HG02943 (cell line): ENCODE data around the gene STRIP1.

Experiments
- ATAC-seq: cut with Tn5 transposase; IDR thresholded peaks from one replicate; pipeline ENCODE4 v1.9.1; 2021; ENCODE audit warnings: mild to moderate bottlenecking, low read depth, moderate library complexity; ENCODE audit not compliant: unreplicated experiment

The STRIP1 gene

DNA sequence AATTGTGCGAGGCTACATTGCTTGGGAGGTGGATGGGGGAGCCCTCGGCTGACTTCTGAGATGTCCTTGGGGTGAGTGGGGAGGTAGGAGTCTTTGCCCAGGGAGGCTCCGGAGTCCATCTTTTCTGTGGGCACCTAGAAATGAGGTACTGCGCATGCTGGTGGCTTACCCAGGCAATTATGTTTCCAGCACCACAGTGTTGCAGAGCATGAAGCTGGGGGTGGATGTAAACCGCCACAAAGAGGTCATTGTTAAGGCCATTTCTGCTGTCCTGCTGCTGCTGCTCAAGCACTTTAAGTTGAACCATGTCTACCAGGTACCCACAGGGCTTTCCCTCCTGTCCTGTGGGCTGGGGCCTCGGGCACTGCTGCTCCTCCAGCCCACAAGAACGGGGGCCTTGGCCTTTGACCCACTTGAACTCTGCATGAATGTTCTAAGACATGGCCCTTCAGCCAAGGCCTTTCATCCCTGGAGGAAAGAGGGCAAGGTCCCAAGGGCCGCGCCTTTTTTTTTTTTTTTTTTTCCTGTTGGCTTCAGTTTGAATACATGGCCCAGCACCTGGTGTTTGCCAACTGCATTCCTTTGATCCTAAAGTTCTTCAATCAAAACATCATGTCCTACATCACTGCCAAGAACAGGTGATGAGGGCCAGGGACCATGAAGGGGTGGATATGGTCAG is 14.6 kb downstream of the STRIP1 start:
- ATAC-seq, result no peak

DNA sequence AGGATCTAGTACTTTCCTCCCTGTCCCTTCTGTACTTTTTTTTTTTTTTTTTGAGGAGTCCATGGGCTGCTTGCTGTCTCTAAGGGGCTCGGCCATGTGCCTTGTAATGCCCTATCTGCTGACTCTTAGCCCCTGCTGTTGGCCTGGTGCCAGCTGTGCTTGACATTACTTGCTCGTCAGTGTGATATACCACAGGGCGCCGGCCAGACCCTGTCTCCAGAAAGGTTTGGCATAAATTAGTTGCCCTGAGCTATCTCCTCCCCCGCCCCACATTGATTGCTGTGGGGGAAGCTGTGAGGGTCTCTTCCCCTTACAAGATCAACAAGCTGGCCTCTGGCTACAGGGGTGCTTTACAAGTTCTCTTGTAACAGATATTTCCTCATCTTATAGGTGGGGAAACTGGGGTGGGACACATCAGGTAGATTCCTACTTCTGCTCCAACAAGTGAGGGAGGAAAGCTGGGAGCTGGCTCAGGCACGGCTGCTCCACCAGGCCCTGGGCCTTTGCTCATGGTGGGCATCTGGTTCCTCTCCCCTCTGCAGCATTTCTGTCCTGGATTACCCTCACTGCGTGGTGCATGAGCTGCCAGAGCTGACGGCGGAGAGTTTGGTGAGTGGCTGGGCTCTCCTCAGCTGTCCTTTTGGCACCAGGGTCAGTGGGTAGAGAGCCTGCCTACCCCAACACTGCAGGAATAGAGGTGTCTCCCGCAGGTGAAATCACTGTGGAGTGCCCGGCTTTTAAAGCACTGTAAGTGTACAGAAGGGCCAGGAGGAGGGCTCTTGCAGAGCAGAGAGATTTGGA is 15.6 kb downstream of the STRIP1 start:
- no peak for ATAC-seq

DNA sequence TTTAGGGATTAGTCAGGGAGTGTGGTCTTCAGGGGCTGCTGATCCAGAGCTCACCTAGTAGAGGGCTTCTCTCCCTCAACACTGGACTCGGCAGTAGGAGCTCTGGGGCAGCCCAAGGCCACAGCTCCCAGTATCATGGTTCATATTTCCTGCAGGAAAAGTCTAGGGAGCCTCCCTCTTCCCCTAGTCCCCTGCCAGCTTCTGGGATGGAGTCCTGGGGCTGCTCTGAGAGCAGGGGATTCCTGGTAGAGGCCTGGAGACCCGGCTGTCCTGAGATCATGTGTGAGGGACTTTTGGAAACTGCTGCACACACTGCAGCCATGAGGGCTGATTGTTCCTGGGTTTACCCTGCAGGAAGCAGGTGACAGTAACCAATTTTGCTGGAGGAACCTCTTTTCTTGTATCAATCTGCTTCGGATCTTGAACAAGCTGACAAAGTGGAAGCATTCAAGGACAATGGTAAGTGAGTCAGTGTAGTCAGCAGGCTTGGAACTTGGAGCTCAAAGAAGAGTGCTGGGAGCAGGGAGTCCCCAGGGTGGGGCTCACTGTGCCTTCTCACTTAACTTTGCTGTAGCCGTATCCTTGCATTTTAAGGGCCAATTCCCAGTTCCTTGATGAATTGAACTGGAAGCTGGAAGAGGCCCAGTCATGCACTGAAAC is 16.3 kb downstream of the STRIP1 start:
- no peak for ATAC-seq

DNA sequence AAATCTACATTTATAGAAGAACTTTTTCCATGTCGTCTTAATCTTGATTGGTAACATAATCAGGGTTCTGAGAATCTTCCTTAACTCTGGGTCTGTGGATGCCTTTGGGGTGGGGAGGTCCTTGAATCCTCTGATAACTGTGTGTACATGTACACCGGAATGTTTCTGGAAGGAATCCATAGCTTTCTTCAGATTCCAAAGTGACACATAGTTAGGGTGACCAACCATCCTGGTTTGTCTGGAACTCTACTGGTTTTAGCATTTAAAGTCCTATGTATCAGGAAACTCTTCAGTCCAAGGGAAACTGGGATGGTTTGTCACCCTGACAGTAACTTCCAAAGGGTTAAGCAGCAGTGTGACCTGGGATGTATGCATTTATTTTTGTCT is 16.8 kb downstream of the STRIP1 start:
- ATAC-seq, result no peak

DNA sequence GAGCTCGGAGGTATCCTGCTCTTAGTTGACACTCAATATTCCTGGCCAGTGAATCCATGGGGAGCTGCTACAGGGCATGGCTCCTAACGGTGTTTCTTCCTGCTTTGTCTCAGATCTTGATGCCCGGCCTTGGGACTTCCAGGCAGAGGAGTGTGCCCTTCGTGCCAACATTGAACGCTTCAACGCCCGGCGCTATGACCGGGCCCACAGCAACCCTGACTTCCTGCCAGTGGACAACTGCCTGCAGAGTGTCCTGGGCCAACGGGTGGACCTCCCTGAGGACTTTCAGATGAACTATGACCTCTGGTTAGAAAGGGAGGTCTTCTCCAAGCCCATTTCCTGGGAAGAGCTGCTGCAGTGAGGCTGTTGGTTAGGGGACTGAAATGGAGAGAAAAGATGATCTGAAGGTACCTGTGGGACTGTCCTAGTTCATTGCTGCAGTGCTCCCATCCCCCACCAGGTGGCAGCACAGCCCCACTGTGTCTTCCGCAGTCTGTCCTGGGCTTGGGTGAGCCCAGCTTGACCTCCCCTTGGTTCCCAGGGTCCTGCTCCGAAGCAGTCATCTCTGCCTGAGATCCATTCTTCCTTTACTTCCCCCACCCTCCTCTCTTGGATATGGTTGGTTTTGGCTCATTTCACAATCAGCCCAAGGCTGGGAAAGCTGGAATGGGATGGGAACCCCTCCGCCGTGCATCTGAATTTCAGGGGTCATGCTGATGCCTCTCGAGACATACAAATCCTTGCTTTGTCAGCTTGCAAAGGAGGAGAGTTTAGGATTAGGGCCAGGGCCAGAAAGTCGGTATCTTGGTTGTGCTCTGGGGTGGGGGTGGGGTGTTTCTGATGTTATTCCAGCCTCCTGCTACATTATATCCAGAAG is 19.4 kb downstream of the STRIP1 start:
- no peak for ATAC-seq

DNA sequence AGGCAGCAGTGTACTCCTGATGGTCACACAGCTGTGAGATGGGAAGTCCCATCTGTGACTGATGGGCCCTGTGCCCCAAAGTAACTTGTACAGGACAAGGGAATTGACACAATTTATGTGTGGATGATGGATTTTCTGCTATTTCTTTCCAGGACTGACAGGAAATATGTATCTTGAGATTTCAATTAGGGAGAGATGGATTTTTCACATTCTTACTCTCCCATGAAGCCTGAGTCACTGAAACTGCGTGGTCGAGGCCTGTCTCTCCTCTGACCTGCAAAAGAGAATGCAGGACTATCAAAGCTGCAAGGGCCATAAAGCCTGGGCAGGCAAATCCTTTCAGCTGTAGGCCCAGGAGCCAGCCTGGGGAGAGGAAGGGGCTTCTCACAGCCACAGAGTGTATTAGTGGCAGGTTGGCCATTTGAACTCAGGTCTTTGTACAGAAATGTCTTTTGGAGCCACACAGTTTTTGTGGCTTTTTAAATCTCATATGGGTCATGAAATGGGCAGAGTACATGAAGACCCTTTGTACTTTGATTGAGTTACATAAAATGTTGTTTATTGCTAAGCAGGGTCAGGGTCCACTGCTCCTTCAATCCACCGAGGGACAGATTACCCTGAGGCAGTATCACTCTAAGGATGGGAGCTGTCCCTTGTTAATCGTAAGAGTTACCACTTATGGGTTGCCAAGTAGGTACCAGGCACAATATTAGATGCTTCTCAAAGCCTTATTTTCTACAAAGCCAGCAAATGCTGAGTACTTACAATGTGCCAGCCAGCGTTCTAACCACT is 21.3 kb downstream of the STRIP1 start:
- ATAC-seq, result no peak

DNA sequence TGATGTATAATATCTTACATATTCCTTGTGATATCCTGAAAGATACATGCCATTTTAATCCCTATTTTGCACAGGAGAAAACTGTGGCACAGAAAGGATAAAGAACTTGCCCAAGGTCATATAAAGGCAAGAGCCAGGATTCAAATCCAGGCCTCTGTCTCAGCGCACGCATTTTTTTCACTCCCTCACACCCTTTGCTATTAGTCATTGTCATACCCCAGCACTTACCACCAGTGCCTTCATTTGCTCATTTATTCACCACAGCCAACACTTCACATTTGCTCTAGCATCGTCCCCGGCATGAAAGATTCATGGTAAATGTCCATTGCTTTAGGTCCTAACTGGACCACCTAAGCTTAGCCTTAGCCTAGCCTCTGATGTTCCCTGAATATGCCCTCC is 21.9 kb downstream of the STRIP1 start:
- ATAC-seq, result no peak

DNA sequence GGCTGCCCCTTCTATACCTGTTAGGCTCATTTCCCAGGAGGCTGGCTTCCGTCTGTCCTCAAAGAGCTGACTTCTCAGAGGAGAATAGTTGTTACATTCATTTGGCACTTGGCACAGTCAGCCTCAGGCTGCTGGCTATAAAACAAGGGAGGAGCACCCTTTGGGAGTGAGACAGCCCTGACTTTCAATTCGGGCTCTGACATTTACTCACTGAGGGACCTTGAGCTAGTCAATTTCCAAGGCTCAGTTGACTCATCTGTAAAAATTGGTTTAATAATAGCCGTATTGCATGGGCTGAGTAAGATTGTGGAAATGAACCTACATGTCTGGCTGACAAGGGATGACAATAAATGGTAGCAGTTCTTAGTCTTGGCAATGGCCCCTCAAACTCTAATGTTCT is 22.4 kb downstream of the STRIP1 start:
- ATAC-seq, result no peak

DNA sequence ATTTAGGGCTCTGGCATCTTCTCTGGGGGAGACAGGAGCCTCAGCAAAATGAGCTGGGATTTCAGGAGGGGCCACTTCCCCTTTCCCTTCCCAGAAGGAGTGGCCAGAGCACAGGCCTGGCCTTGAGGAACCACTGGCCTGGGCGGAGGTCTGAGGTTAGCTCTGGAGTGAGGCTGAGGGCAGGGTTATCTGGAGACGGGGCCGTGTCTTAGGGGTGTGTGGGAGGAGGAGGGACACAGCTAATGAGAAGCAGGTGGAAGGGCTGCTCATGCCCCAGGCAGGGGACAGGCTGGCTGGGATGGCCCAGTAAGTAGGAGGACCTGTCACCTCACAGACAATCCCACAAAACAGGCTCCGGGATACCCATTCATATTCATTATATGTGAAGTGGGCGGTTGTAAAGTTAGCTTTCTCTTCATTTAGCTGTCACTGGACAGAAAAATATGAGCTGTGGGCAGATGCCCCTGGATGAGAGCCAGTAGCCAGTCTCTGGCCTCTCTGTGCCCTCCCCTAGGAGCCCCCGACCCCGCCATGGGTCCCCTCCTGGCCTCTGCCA is 23.6 kb downstream of the STRIP1 start:
- ATAC-seq, result no peak

DNA sequence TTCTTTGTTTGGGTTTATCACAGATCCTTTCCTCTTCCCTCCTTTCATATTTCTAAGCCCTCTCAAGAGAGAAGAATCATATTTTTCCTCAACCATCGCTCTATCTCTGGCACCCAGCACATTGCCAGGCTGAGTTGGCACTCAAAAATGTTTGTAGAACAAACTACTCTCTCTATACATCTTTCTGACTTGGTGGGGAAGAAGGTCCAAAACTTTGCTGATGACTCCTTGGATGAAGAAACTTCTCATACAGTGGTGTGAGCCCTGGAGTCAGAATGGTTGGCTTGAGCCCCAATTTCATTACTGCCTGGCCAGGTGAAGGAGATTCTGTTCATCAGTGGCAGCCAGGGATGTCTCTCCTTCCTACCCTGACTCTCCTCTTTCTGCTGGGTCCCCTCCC is 24.2 kb downstream of the STRIP1 start:
- ATAC-seq, result no peak

DNA sequence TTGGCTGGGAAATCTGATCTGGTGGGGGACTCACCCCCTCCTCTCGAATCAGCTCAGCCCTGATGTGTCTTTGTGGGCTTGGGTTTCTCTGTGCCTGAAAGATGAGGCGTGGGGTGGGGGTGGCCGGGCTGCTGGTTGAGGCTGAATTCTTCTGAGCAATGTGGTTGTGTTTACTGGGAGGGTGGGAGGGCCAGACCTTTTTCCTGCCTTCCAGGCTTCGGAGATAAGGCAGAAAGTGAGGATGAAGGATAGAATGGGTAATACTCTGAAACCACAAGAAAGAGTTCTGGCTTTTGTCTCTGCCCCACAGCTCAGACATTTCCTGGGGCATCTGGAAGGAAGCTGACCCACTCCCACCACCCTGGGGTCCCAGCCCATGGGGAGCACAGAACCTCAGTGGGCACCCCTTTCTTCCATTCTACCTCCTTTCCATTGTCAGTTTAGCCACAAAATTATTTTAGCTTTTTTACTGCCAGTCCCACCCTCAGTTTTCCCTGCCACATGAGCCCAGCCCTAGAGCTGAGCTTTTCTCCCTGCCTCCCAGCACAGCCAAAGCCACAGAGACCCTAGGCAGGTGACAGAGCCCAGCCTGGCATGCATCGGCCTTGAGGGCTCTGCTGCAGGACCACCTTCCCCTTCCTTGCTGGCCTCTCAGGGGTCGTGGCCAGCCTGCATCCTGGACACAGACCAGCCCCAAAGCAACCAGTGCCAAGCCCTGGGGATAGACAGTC is 24.9 kb downstream of the STRIP1 start:
- no peak for ATAC-seq

DNA sequence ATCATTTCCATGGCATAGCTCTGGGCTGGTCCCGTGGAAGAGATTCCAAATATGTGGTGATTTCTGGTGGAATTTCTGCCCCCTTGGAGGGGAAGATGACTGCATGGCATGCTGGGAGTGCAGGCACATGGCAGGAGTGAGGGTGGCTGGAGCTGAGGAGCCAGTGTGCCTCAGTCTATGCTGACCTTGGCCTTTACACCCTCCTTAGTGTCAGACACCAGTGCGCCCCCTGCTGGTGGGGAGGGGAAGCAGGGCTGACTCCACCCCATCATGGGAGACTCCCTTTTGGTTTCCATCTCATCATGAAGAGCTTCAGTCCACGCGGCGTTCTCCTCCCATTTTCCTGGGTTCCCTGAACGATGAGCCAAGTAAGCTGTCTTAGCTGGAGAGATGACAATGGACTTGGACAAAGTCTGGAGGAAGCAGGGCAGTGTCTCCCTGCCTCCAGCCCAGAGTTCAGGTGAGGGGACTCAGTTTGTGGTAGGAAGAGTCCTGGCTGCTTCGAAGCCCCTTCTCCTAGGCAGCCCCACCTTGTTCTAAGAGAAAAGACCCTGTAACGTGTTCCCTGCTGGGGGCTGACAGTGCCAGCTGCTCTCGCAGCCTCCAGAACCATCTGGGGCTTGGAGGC is 25.7 kb downstream of the STRIP1 start:
- no peak for ATAC-seq

DNA sequence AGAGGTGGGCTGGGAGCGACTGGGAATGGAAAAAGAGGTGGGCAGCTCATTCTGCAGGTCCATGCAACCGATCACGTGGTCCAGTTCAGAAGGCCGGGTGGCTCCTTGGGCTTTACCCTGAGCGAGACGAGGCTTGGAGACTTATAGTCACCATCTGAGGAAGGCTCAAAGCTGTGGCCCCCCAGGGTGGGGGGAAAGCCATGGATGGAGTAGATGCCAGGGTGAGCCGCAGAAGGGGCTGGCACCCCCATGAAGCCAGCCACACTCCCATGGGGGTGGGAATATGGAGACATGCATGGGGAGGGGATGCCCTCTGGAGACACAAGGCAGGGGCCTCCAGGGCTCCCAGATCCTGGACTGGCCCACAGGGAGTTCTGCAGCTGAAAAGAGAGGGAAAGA is 26.2 kb downstream of the STRIP1 start:
- ATAC-seq, result no peak

DNA sequence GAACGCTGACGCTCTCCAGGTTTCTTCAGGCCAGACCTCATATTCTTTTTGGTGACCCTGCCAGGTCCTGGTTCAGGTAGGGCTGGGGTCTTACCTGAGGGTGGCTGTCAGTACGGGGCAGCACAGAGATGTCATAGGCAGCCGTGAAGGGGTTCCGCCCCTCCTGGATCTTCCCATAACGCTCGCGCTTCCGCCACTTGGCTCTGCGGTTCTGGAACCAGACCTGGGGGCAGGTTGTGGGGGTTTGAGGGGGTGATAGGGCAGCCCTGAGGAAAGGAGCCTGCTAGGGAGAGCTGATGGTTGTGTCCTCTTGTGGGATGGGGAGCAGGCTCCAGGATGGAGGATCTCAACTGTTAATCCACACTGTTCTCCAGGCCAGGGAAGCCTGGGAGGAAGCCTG is 26.9 kb downstream of the STRIP1 start:
- ATAC-seq, result no peak

DNA sequence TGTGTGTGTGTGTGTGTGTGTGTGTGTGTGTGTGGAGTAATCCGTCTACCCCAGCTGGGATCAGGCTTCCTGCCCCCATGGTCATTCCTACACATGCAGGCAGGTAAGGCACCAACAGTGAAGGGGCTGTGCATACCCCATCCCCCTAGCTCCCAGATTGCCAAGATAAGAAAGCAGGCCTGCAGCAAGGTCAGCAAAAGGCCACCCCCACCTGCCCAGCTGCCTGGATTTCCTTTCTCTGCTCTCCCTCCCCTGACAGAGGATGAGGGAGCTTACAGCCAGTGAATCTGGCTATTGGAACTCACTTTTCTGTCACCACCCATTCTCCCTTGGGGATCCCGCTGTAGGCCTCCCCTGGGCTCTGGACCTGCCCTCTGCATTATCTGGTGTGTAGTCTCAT is 28.2 kb downstream of the STRIP1 start:
- ATAC-seq, result no peak

DNA sequence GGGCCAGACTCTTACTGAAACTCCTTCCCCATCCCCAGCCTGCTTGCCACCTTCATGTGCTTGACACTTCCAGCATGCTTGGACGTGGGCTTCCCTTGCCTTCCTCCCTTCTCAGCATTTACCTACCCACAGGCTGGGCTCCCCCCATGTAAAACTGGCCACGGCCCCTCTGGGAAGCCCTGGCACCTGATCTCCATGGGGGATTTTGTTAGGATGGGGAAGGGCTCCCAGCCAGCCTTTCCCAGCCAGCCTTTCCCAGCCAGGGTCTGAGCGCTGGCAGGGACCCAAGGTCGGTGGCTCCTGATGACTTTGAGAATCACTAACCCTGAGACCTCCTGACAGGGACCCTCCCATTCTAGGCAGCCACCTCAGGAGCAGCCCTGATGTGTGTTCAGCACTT is 29.4 kb downstream of the STRIP1 start:
- ATAC-seq, result no peak

DNA sequence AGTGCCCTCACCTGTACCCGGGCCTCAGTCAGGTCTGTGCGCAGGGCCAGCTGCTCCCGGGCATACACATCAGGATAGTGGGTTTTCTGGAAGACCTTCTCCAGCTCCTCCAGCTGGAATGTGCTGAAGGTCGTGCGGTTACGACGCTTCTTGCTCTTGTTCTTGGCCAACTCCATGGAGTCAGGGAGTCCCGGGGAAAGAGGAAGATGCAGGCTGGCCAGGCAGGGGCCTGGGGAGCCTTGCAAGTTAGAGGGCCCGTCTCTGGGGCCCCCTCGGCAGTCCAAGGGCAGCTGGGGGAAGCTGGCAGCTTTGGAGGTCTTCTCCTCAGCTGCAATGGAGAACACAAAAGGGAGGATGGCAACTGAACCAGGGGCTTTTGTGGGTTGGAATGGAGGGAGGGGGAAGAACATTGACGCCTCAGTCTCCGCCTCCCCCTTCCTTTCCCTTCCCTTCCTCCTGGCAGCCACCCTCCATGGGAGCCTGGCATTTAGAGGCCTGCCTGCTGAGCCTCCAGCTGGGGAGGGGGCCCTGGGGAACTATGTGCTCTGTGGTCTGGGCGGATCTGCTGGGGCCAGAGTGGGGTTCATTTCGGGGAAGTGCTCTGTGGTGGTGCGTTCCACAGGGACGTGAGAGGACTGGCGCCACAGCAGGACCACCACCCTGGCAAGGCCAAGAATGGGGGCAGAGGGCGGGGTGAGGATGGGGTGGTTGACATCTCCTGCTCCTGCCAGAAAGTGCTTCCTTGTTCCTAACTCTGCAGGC is 30.3 kb downstream of the STRIP1 start:
- ATAC-seq, result no peak

DNA sequence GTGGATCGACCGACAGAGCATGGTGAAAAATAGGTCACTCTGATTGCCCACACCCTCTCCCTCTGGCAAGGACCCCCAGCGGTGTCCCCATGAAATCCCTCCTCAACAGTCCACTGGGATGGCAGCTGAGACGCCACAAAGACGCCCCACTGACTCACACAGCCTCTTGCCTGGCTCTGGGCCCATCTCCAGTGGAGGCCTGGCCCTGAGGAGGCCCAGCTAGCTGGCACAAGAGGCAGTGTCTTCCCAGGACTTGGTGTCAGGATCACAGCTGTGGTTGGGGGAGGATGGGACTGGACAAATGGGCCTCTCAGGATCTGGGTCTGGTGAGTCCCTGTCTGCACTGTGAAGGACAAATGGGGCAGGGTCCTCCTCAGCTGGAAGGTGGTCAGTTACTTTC is 31.4 kb downstream of the STRIP1 start:
- no peak for ATAC-seq
